ENCODE data around the gene UTP15.
A peak's percentile ranks its signal among the peaks of the same experiment; 100 is the strongest.

Gene UTP15

GRCh38 chr5:73617510-73618279 is 52.2 kb downstream of the UTP15 start:
- Histone ChIP-seq H2AFZ (ENCODE audit: low read depth, low read length) (no peak overlapping the region), H3K9me3 (ENCODE audit: low read length) (no peaks in the 10 kb centered on the region), H3K4me3 (ENCODE audit: low read length) (no peak overlapping the region), H3K27me3 (ENCODE audit: insufficient read depth, low read length) (peaks cover 31% of the 10 kb centered on the region), H3K36me3 (ENCODE audit: insufficient read depth, low read length) (no peaks in the 10 kb centered on the region), H3K4me1 (ENCODE audit: insufficient read depth, low read length) (no peaks in the 10 kb centered on the region)

DNA sequence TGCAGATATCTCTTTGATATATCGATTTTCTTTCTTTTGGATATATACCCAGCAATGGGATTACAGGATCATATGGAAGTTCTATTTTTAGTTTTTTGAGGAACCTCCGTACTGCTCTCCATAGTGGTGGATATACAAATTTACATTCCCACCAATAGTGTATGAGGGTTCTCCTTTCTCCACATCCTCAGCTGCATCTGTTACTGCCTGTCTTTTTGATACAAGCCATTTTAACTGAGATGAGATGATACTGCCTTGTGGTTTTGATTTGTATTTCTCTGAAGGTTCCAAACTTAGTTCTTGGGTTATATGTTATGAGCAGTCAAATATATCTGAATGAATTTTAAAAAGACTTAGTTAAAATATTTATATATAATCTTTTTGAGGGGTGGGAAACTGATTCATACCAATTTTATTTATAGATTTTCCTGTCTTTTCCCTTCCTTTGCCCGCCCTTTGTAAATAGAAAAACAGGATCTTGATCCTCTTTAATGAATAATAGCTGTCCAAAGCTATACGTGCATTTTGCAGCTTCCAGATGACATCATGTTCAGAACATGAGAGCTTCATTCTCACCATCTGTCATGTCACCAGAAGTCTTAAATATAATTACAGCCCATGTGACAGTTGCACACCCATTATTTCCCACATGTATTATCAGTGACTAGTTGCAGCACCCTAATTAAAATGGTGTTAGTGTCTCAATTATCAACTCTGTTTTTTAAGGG is 54.2 kb downstream of the UTP15 start:
- H2AFZ ChIP-seq (ENCODE audit: low read depth, low read length) = no peak overlapping the region
- no peaks in the 10 kb centered on the region for H3K36me3 ChIP-seq (ENCODE audit: insufficient read depth, low read length)
- H3K4me1 ChIP-seq (ENCODE audit: insufficient read depth, low read length) = no peaks in the 10 kb centered on the region
- no peak overlapping the region for H3K4me3 ChIP-seq (ENCODE audit: low read length)
- peaks cover 43% of the 10 kb centered on the region for H3K27me3 ChIP-seq (ENCODE audit: insufficient read depth, low read length)
- no peaks in the 10 kb centered on the region for H3K9me3 ChIP-seq (ENCODE audit: low read length)

DNA sequence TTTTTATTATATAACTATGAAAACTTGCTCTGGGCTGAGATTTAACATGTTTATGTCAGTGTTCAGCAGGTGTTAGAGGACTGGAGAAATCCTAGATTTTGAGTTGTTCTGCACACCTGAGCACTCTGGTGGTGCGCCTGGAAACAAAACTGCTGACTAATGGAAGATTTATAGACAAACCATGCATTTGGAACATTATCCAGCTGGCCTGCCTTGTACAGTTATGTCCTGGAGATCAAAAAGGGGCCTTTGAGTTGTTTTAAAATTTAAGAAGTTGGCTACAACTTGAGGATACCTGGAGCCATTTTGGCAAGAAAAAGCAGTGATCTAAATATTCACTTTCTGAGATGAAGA is 54.8 kb downstream of the UTP15 start:
- no peaks in the 10 kb centered on the region for H3K9me3 ChIP-seq (ENCODE audit: low read length)
- H3K4me1 ChIP-seq (ENCODE audit: insufficient read depth, low read length) = no peaks in the 10 kb centered on the region
- no peaks in the 10 kb centered on the region for H3K36me3 ChIP-seq (ENCODE audit: insufficient read depth, low read length)
- peaks cover 48% of the 10 kb centered on the region for H3K27me3 ChIP-seq (ENCODE audit: insufficient read depth, low read length)
- H2AFZ ChIP-seq (ENCODE audit: low read depth, low read length) = no peak overlapping the region
- no peak overlapping the region for H3K4me3 ChIP-seq (ENCODE audit: low read length)

DNA sequence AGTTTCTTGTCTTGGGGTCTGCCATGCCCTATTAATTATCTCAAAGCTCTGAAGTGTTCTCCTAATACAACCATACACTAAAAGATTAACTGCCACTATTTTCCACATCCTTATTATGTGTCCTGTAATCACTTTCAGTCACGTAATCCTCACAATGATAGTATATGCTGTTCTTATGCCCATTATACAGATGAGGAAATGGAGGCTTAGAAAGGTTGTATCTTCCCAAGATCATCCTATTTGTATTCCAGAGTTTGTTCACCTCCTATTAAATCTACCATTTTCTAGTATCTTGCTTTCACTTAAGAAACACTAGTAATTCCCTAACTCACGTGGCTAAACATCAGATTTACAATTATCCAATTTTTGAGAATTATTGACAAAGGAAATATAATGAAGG is 57.5 kb downstream of the UTP15 start:
- H3K4me1 ChIP-seq (ENCODE audit: insufficient read depth, low read length) = peaks cover 7% of the 10 kb centered on the region
- no peaks in the 10 kb centered on the region for H3K9me3 ChIP-seq (ENCODE audit: low read length)
- H3K4me3 ChIP-seq (ENCODE audit: low read length) = no peak overlapping the region
- H2AFZ ChIP-seq (ENCODE audit: low read depth, low read length) = no peak overlapping the region
- peaks cover 67% of the 10 kb centered on the region for H3K27me3 ChIP-seq (ENCODE audit: insufficient read depth, low read length)
- no peaks in the 10 kb centered on the region for H3K36me3 ChIP-seq (ENCODE audit: insufficient read depth, low read length)

- Histone ChIP-seq H2AFZ (ENCODE audit: low read depth, low read length) (no peak overlapping the region), H3K4me3 (ENCODE audit: low read length) (no peak overlapping the region), H3K9me3 (ENCODE audit: low read length) (no peaks in the 10 kb centered on the region), H3K36me3 (ENCODE audit: insufficient read depth, low read length) (no peaks in the 10 kb centered on the region), H3K27me3 (ENCODE audit: insufficient read depth, low read length) (peaks cover 76% of the 10 kb centered on the region), H3K4me1 (ENCODE audit: insufficient read depth, low read length) (peaks cover 7% of the 10 kb centered on the region)
These were observed 58.4 kb downstream of the UTP15 start for GRCh38 chr5:73623901-73624404.

GRCh38 chr5:73624888-73625287 is 59.3 kb downstream of the UTP15 start:
- Histone ChIP-seq H3K9me3 (ENCODE audit: low read length) (no peaks in the 10 kb centered on the region), H2AFZ (ENCODE audit: low read depth, low read length) (no peak overlapping the region), H3K36me3 (ENCODE audit: insufficient read depth, low read length) (no peaks in the 10 kb centered on the region), H3K4me3 (ENCODE audit: low read length) (no peak overlapping the region), H3K4me1 (ENCODE audit: insufficient read depth, low read length) (peaks cover 7% of the 10 kb centered on the region), H3K27me3 (ENCODE audit: insufficient read depth, low read length) (peaks cover 72% of the 10 kb centered on the region)

DNA sequence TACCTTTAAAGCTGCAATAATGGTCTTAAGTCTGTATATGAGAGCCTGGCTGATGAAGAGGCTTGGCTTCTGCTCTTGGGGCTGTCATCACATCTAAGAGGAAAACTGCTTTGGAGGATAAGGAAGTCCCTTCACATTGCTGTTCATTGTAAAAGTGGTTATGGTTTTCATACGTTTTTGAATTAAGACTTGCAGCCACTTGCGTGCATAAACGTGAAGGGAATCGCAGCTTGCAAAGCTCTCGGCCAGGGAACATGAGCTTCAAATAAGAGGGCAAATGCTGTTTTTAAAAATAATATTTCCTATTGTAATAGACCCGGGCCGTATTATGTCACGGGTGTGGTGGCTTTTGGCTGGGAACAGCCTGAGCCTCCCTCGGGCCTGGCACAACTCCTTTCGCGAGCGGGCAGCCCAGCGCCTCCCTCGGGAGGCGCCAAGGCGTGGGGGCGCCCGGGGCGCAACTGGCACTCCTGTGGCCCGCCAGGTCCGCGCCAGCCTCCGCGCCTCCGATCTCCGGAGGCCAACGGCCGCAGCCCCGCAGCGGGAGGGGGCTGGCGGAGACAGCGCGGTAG is 59.9 kb downstream of the UTP15 start:
- Histone ChIP-seq H2AFZ (ENCODE audit: low read depth, low read length) (peak overlapping the region; percentile 92), H3K4me1 (ENCODE audit: insufficient read depth, low read length) (peaks cover 7% of the 10 kb centered on the region), H3K36me3 (ENCODE audit: insufficient read depth, low read length) (no peaks in the 10 kb centered on the region), H3K27me3 (ENCODE audit: insufficient read depth, low read length) (peaks cover 69% of the 10 kb centered on the region), H3K9me3 (ENCODE audit: low read length) (no peaks in the 10 kb centered on the region), H3K4me3 (ENCODE audit: low read length) (peak overlapping the region; percentile 10)

DNA sequence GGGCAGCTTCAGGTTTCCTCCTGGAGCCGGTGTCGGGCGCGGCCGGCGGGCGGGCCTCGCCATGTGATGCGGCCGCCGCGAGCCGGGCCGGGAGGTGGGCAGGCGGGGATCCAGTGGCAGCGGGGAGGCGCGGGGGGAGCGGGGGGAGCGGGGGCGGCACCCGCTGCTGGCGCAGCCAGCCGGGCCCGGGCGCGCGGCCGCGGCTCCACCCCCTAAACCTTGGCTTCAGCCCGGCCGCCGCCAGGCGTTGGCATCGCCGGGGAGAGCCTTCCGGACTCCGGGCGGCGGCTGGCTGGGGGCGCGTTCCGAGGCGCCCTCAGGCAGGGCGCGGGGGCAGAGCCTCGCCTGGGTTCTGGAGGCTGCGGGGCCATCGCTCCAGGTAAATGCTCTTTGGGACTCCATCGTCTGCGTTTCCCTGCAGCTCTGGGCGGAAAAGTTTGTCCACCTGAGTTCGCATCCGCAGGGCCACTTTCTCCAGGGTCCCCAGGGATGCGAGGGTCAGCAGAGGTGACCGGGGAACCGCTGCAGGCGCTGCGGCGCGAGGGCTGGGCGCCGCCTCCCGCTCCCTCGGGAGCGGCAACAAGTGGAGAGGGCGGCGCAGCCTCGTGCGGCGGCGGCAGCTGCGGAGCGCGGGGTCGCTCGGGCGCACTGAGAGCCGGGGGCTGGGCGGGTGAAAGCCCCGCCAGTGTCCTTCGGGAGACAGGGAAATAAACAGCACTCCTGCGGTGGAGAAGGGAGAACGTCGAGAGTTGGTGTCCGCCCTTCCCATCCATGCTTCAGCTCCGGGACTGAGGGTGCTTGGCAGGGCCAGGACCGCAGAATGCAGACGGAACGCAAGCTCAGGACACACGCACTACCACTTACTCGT is 60.6 kb downstream of the UTP15 start, which contains the start of gene ARHGEF28:
Gene ARHGEF28, plus strand, starts transcription at position 253 of the 868 bp plus-strand sequence. CDS start 58,656 bp downstream, outside the sequence.
- no peaks in the 10 kb centered on the region for H3K9me3 ChIP-seq (ENCODE audit: low read length)
- no peaks in the 10 kb centered on the region for H3K36me3 ChIP-seq (ENCODE audit: insufficient read depth, low read length)
- peaks cover 72% of the 10 kb centered on the region for H3K27me3 ChIP-seq (ENCODE audit: insufficient read depth, low read length)
- H3K4me1 ChIP-seq (ENCODE audit: insufficient read depth, low read length) = peaks cover 7% of the 10 kb centered on the region
- peak within 1 kb of the TSS; percentile 92 for H2AFZ ChIP-seq (ENCODE audit: low read depth, low read length)
- peak within 1 kb of the TSS; percentile 42 for H3K4me3 ChIP-seq (ENCODE audit: low read length)

DNA sequence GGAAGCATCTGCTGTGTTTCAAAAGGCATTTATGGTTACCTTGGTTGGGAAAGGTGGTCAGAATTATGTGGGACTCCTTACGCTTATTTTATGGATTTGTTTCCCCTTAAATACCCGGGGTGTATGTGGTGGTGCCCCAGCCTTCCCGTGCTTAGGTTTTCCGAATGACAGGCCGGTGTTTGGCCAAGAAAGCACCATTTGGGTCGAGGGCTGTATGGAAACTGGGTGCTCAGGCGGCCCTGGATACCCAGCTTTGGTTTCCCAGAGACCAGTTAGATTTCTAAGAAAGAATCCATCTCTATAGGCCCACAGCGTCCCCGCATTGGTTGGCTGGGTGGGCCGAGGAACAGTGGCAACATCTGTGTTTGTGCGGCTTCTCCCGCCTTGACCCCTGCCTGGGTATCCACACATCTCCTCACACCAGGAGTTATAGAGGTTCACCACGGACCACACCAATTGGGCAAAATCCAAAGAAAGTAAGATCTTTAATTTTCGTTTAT is 61.3 kb downstream of the UTP15 start:
- no peaks in the 10 kb centered on the region for H3K9me3 ChIP-seq (ENCODE audit: low read length)
- no peak overlapping the region for H2AFZ ChIP-seq (ENCODE audit: low read depth, low read length)
- H3K4me3 ChIP-seq (ENCODE audit: low read length) = no peak overlapping the region
- peaks cover 72% of the 10 kb centered on the region for H3K27me3 ChIP-seq (ENCODE audit: insufficient read depth, low read length)
- no peaks in the 10 kb centered on the region for H3K36me3 ChIP-seq (ENCODE audit: insufficient read depth, low read length)
- peaks cover 7% of the 10 kb centered on the region for H3K4me1 ChIP-seq (ENCODE audit: insufficient read depth, low read length)

DNA sequence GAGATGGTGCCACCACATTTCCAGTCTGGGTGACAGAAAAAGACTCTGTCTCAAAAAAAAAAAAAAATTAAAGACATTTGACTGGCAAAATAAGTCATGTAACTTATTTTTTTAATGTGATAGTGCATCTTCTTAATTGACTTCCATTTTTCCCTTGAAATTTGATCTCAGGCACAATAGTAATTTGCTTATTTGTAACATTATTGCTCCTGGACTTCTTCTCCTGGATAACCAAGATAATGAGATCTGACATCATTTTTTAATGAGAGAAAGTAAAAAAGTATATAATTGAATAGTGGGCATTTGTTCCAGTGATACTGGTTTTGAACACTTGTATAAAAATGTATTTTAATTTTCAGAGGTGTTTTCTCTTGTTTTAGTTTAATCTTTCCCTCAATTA is 63.9 kb downstream of the UTP15 start:
- Histone ChIP-seq H2AFZ (ENCODE audit: low read depth, low read length) (no peak overlapping the region), H3K9me3 (ENCODE audit: low read length) (no peaks in the 10 kb centered on the region), H3K4me1 (ENCODE audit: insufficient read depth, low read length) (peaks cover 7% of the 10 kb centered on the region), H3K27me3 (ENCODE audit: insufficient read depth, low read length) (peaks cover 57% of the 10 kb centered on the region), H3K4me3 (ENCODE audit: low read length) (no peak overlapping the region), H3K36me3 (ENCODE audit: insufficient read depth, low read length) (no peaks in the 10 kb centered on the region)

- peaks cover 46% of the 10 kb centered on the region for H3K27me3 ChIP-seq (ENCODE audit: insufficient read depth, low read length)
- no peak overlapping the region for H2AFZ ChIP-seq (ENCODE audit: low read depth, low read length)
- H3K9me3 ChIP-seq (ENCODE audit: low read length) = no peaks in the 10 kb centered on the region
- H3K36me3 ChIP-seq (ENCODE audit: insufficient read depth, low read length) = no peaks in the 10 kb centered on the region
- no peak overlapping the region for H3K4me3 ChIP-seq (ENCODE audit: low read length)
- peaks cover 7% of the 10 kb centered on the region for H3K4me1 ChIP-seq (ENCODE audit: insufficient read depth, low read length)
These were observed 65.2 kb downstream of the UTP15 start for GRCh38 chr5:73630765-73631164.

- Histone ChIP-seq H3K4me3 (ENCODE audit: low read length) (no peak overlapping the region), H3K9me3 (ENCODE audit: low read length) (no peaks in the 10 kb centered on the region), H3K36me3 (ENCODE audit: insufficient read depth, low read length) (no peaks in the 10 kb centered on the region), H3K27me3 (ENCODE audit: insufficient read depth, low read length) (peaks cover 45% of the 10 kb centered on the region), H2AFZ (ENCODE audit: low read depth, low read length) (no peak overlapping the region), H3K4me1 (ENCODE audit: insufficient read depth, low read length) (peaks cover 3% of the 10 kb centered on the region)
These were observed 66.0 kb downstream of the UTP15 start for GRCh38 chr5:73631500-73631899.
